PFSK-1 (cell line): ENCODE measurements around the gene KCNC3.

Experiments used
- POLR2AphosphoS5 ChIP-seq: IDR thresholded peaks from 2 replicates; pipeline ENCODE4 v1.6.1; 2012; ENCODE audit warnings: low read depth, mild to moderate bottlenecking, control low read depth, low read length, moderate library complexity
- REST ChIP-seq, 2 experiments: IDR thresholded peaks; 2 replicates each; pipeline versions ENCODE4 v1.6.1 to v1.8.0; 2011 to 2012; ENCODE audit warnings: low read depth in 2 of 2, low read length in 2 of 2, control low read depth in 1 of 2, inconsistent platforms in 1 of 2, mild to moderate bottlenecking in 1 of 2, moderate library complexity in 1 of 2; ENCODE audit not compliant: insufficient read depth in 1 of 2
- TAF1 ChIP-seq: IDR thresholded peaks from 2 replicates; pipeline ENCODE4 v1.6.1; 2012; ENCODE audit warnings: low read length, control low read depth, borderline replicate concordance; ENCODE audit not compliant: insufficient read depth

- TF ChIP-seq REST (IDR thresholded peaks at IDR 0.05; ENCODE audit: insufficient read depth in 1 of 2, low read depth in 2 of 2, low read length in 2 of 2), result no peak
- TF ChIP-seq POLR2AphosphoS5, result no peak
- no peak for TF ChIP-seq TAF1
Measured at GRCh38 chr19:50277966-50278580, 51.1 kb downstream of the KCNC3 start.
